HG02884 (cell line): ENCODE results near the gene NR6A1.

Experiments used
- ATAC-seq: cut with Tn5 transposase; IDR thresholded peaks from one replicate; pipeline ENCODE4 v1.9.1; 2021; ENCODE audit warnings: mild to moderate bottlenecking, moderate library complexity; ENCODE audit not compliant: unreplicated experiment

NR6A1 gene

DNA sequence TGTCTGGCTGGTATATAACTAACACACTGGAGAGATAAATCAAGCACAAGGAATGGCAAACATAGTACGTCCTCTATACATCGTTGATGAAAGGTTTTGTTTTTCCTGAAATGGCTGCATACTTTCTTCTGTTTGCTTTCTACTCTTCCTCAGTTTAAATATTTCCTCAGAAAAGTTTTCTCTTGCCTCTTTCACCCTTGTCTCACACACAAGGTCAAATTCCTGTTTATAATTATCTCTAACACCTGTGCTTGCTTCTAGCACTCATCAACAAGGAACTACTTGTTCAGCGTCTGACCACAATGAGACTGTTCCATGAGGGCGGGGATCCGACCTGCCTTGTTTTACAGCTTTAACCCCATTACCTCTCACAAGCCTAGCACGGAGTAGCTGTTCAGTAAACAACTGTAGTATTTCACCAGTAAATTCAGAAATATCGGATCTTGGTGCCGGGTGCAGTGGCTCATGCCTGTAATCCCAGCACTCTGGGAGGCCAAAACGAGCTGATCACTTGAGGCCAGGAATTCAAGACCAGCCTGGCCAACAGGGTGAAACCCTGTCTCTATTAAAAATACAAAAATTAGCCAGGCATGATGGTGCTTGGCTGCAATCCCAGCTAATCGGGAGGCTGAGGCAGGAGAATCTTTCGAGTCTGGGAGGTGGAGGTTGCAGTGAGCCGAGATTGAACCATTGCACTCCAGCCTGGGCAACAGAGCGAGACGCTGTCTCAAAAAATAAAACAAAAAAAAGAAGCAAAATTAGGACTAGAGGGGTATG, 37.0 kb downstream of the NR6A1 start:
- no peak for ATAC-seq

DNA sequence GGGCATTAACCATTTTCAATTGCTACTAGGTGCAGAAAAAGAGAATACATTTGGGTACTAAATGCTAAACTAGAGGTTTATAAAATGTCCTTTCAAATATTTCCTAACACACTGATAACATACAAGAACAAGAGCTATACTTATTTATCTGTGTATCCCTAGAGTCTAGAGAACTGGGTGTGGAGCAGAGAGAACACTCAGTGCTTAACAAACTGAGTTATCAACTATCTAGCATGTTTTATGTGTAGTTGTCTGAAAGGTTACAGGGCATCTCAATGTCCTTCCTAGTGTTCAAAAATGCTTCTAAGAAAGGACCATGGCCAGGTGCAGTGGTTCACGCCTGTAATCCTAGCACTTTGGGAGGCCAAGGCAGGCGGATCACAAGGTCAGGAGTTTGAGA, 40.3 kb downstream of the NR6A1 start:
- ATAC-seq: no peak

DNA sequence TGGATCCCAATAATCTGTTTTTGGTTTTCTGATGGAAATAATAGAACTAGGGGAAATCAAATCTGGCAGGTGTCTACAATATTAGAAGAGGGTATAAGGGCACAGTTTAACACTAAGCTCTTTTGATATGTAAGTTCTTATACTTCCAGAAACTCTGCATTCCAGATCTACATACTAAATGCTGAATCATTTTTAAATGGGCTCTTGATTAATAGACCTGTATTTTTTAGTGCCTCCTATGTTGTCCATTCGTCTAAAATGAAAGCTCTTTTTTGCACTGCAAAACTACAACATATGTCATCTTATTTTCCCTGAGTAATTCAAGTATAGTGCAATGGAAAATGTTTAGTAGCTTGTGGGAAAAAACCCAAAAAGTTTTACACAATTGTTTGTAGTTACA, 44.2 kb downstream of the NR6A1 start:
- no peak for ATAC-seq

DNA sequence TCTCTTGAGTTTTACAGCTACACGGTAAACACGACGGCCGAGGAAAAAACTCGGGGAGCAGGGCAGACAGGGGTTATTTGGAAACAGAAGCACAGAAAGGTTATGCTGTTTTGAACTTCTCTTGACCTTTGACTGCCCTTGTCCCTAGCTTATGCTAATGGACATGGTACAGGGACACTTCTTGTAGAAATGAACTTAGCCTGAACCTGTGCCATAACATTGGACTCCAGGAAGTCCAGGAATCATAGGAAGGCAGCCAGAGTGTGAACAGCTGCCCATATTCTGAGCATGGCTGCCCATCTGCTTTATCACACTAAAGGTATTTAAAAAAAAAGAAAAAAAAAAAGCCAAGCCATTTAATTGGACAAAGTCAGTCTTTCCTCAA, 46.1 kb downstream of the NR6A1 start:
- no peak for ATAC-seq

DNA sequence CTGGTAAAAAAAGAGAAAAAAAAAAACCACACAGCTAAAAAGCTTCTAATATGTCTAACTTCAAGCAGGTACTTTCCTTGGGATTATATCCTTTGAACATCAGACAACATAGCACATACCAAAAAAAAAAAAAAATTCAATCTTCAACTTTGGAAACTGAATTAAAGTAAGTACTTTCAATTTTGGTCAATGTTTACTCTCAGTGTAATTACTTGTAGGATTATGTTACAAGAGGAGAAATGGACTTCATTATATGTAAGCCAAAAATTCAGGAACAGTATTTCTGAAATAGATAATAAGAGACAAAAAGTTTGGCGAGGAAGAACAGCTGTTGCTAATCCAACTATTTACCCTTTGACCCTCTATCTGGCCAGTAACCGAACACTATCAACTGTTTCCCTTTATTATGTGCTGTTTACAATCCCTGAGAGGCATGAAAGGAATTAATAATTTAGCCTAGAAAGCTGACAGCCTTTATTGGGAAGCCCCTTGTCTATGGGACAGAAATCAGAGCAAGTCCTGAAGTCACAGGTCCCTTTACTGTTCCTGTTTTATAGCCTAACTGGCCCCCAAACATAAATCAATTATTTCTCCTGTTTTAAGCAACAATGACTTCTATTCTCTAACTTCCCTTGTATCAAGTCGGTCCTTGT, 46.6 kb downstream of the NR6A1 start:
- no peak for ATAC-seq

DNA sequence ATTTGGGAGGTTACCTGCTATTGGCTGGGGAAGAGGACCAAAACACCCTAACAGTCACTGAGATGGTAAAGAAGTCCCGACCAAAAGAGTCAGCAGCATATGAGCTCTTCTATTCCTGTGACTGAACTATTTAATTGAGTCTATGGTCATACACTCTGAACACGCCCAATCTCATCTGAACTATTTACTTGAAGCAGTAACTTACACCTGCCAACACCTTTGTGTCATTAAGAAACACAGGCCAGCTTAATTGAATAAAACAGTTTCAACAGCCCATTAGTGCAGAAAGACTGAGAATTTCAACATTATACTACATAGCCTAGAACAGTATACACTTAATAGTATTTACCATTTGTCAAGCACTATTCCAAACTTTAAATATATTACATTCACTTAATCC, 47.8 kb downstream of the NR6A1 start:
- no peak for ATAC-seq

DNA sequence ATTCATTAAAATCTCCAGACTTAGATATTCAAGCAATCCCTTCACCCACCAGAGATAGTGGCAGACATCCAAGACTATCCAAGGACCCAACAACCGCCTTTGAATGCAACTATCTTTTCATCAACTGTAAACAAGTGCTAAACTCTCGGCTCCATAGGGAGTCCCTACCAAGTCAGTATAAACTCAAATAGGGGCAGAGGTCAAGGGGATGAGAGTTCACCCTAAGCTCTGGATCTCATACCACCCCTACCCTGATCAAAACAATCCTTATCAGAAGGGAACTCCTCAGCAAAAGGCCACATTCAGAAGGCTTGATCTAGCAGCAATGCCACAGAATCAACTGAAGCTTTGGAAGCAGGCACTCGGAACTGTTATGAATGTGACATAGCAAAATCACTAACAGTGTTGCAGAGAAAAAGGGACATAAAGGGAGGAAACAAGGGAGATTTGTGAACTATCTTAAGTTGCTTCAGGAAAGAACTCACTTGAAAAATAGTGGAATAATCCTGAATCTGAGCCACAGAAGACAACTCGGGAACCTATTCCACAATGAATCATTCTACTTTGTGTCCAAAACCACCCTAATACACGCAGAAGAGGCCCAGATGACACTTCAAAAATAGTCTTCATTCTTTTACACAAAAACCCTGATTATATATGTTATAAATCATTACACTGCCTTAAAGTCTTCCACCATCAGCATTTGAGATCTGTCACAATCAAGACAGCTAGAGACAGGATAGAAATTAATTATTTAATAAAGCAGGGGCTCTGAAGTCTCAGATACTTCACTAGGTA, 49.8 kb downstream of the NR6A1 start:
- ATAC-seq: no peak

DNA sequence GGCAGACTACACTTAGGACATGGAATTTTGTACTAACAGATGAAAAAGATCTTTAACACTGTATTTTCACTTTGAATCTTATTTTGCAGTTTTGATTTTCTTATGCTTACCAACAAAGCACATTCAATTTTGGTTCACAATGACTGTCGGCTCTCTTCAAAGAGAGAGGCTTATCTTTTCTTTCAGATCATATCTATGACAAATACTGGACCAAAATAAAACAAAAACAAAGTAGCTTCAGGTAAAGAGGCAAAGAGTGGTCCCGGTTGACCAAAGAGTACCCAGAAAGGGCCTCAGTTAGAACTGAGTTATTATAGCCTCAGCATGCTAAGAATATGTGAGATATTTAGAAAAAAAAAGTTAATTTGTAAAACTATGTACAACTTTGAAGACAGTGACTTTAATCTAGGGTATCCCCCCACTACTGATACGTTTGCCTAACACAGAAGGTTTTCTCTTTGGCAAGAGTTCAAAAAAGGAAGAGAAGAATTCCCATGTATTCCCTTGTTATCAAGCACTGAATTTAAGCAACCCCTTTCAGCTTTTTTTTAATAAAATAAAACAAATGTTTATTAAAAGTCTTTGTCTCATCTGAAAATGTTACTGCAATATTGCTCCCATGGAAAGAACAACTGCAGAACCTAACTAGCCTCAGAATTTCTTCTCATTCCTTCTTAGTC, 50.5 kb downstream of the NR6A1 start:
- ATAC-seq: no peak

DNA sequence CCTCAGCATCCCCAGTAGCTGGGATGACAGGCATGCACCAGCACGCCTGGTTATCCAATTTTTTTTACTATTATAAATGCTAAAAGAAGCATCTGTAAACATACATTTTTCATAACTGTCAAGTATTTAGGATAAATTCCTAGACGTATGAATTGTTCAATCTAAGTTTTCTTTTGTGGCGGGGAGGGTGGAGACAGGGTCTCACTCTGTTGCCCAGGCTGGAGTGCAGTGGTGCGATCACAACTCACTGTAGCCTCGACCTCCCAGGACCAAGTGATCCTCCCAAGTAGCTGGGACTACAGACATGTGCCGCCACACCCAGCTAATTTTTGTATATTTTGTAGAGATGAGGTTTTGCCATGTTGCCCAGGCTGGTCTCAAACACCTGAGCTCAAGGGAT, 52.2 kb downstream of the NR6A1 start:
- no peak for ATAC-seq

DNA sequence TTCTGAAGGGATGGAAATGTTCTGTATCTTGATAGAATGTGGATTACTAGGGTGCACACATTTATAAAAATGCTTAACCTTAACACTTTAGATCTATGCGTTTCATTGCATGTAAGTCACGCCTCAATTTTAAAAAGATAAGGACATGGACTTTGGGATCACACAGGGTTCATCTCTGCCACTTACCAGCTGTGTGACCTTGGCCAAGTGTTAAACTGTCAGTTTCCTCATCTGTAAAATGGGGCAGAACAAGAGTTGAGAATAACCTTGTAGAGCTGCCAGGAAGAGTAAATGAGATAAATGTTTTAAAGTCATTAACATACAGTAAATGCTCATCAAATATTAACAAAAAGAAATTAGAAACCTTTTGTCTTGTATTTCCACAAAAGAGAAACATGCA, 53.5 kb downstream of the NR6A1 start:
- no peak for ATAC-seq

DNA sequence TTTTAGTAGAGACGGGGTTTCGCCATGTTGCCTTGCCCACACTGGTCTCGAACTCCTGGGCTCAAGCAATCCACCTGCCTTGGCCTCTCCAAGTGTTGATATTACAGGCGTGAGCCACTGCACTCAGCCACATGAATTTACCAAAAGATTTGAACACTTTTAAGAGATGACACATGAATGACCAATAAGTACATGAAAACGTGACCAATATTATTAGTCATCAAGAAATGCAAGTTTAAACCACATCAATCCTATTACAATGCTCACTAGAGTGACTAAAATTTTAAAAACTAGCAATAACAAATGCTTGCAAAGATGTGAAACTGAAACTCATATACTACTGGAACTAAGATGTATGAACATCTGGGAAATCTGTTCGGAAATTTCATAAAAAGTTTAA, 54.3 kb downstream of the NR6A1 start:
- no peak for ATAC-seq

DNA sequence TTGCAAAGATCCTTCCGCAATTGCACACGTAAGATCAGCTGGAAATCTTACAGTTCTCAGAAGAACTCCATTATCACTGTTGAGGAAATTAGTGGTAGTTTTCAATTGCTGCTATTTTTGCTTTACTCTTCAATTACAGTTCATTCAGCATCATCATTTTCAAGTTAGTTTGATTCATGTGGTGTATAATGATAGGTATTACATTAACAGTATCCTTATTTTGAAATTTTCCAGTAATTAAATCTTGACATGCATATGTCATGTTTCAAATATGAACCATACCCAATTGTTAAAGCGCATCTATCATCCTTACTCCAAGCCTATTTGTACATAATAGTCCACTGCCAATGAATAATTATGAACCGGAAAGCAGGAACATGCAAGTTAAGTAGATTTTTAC, 60.3 kb downstream of the NR6A1 start:
- no peak for ATAC-seq

DNA sequence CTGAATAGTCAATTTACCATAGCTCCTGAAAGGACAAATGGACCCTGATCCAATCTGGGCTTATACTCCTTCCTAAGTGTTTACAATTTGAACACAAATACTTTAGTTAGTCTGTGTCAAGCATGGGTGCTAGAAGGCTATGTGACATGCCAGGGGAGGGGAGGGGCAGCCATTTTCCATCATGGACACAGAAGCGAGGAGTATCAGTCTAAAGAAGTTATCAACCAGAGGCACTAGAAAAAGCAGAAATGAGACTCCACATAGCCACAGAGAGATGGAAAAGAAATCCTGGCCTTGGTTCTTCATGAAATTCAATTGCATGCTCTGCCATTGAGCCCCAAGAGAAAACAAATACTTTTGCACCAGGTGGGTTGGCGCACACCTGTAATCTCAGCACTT, 61.8 kb downstream of the NR6A1 start:
- ATAC-seq: no peak

DNA sequence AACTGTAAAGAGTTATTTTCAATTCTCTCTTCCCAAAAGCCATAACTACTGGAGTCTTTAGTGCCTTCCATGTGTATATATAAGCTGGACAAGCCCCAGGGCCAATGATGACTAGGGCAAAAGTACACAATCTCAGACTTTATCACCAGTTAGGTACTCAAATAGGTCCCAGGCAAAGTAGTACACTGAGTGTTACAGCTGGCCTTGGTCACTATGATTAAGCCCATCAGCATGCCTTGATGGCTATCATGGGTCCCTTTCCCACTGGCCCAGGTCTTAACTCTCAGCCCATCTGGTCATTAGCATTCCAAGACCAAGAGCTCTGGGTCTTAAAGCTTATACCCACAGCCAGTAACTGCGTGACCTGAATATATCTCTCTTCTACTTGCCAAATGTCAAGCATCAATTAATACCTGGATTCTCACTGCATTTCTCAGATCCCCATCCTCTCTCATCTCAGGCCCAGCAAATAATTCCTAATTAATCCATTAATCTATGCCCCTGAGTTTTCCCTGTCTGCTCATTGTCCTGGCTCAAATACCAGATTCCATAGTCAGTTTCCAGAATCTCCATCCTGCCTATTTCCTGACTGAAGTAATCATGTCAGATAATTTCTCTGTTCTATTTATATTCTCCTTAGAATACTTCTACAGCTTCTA, 62.3 kb downstream of the NR6A1 start:
- no peak for ATAC-seq

DNA sequence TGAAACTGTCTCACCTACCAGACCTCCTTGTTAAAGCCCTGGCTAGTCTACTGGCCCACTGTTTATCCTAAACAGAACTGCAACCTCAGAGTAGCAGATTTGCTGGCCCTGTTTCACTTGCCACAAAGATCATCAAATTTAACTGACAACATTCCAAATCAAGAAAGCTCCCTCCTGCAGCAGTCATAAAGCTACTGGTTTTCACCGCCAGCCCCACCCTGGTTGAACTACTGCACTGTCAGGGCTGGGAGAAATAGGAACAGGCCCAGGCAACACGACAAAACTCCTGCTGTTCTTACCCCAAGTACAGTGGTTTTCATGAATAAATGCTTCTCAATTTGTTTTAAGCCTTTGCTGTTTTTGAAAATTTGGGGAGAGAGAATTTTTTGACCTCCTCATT, 63.0 kb downstream of the NR6A1 start:
- no peak for ATAC-seq

DNA sequence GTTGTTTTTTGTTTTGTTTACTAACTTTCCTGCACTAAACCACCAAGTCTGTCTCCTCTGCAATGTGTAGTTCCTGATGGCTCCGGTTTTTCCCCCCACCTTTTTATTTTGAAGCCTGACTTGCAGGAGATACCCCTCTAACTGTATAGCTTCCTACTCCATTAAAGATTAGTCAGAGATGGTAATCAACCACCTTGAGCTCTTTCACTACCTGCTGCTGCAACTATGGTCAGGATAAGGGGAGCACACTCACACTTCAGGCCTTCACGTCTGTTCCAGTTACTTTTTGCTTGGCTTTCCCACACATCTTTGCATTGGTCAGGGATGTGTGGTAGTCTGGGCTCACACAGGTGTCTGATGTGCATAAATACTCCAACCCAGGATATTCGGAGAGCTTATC, 63.4 kb downstream of the NR6A1 start:
- no peak for ATAC-seq

DNA sequence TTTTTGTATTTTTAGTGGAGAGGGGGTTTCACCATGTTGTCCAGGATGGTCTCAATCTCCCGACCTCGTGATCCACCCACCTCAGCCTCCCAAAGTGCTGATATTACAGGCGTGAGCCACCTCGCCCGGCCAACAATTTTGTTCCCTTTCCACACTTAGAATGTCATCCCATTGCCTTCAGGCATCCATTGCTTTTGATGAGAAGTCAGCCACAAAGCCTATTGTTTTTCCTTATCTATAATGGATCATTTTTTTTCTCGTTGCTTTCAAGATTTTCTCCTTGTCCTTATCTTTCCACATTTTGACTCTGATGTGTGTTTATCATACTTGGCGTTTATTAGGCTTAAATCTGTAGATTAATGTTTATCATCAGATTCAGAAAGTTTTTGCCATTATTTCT, 64.4 kb downstream of the NR6A1 start:
- no peak for ATAC-seq

DNA sequence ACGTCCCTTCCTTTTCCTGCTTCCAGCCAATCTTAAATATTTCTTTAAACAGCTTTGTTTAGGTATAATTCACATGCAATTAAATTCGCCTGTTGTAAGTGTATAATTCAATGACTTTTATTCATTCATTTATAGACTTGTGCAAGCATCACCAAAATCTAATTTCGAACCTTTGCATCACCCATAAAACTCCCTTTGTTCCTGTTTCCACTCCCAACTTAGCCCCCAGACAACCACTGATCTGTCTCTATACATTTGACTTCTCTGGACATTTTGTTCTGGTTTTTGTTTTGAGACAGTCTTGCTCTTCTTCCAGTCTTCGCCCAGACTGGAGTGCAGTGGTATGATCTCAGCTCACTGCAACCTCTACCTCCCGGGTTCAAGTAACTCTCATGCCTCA, 71.5 kb downstream of the NR6A1 start:
- ATAC-seq: no peak

DNA sequence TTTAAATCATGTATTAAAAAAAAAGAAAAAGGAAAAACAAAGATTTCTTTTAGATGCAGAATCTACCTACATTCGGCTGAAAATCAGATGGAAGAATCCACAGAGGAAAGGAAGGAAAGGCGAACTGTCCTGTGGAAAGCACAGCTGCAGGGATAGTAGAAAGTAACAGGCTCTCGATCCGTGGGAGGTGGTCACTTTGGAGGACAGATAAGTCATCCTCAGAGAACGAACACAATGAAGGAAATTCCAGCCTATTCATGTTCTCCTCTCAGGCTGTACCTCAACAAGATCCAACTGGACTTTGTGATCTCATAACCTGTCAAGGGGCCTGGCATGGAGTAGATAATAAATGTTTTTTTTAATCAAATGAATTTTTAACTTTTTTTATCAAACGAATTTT, 72.8 kb downstream of the NR6A1 start:
- no peak for ATAC-seq

DNA sequence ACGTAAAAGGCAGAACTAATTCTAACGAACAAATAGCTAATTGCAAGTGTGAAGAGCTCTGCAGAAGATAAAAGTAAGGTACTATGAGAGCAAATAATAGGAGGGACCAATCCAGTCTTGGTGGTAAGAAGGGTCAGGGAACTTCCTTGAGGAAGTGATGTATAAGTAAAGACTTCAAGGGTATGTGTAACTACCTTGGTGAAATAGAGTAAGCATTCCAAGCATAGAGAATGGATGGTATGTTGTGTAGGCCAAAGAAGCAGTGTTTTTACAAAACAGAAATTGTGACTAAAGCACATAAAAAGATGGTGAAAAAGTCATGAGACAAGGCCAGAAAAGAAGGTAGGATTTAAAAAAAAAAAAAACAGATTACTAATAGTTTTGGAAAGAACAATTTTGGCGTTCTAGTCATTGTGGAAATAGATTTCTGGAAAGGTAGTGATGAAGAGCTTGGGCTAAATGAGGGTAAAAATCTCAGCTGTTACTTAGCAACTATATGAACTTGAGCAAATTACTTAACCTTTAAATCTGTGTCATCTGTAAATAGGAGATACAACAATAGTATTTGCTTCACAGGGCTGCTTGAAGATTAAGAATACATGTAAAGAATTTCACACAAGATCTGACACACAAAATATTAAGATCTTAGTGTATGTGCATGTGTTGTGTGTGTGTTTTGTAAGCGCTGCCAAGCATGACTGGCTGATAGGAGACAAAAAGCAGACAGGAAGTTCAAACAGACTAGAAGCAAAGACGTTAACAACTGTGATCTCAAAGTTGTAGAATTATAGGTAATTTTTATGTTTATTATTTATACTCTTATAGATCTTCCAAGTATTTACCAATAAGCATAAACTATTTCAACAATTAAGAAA, 73.5 kb downstream of the NR6A1 start:
- ATAC-seq: no peak
